ENCODE measurements around the gene GAREM1. TPM values are rescaled to one million over a fixed set of nuclear protein-coding genes. Genes with fewer than 3 reads are reported as not detected.

GAREM1 gene
- total RNA-seq, 1 donor from 2014 or later = 9.5 TPM

- no peak for DNase-seq (ENCODE audit: low spot score in 2 of 2, unreplicated experiment in 2 of 2)
- no peak for TF ChIP-seq CTCF (IDR thresholded peaks at IDR 0.05; ENCODE audit: unreplicated experiment)
- H3K36me3 Mint-ChIP-seq = no peaks in the 10 kb centered on the region
- no peak overlapping the region for H3K27ac Mint-ChIP-seq
- H3K9me3 Mint-ChIP-seq = no peaks in the 10 kb centered on the region
- no peak overlapping the region for H3K4me3 Mint-ChIP-seq
- no peaks in the 10 kb centered on the region for H3K27me3 Mint-ChIP-seq (ENCODE audit: low read depth)
- no peaks in the 10 kb centered on the region for H3K4me1 Mint-ChIP-seq
Observed at GRCh38 chr18:32317651-32318050, 153.0 kb downstream of the GAREM1 start.

GRCh38 chr18:32315881-32316280 lies 154.8 kb downstream of the GAREM1 start:
- no peak for DNase-seq (ENCODE audit: low spot score in 2 of 2, unreplicated experiment in 2 of 2)
- Mint-ChIP-seq H3K4me3 (no peak overlapping the region), H3K4me1 (no peaks in the 10 kb centered on the region), H3K9me3 (no peaks in the 10 kb centered on the region), H3K27ac (no peak overlapping the region), H3K36me3 (no peaks in the 10 kb centered on the region), H3K27me3 (ENCODE audit: low read depth) (no peaks in the 10 kb centered on the region)
- no peak for TF ChIP-seq CTCF (IDR thresholded peaks at IDR 0.05; ENCODE audit: unreplicated experiment)

- Mint-ChIP-seq H3K9me3 (no peaks in the 10 kb centered on the region), H3K4me3 (no peak overlapping the region), H3K36me3 (no peaks in the 10 kb centered on the region), H3K4me1 (peaks cover 4% of the 10 kb centered on the region), H3K27ac (no peak overlapping the region), H3K27me3 (ENCODE audit: low read depth) (no peaks in the 10 kb centered on the region)
- DNase-seq (ENCODE audit: low spot score in 2 of 2, unreplicated experiment in 2 of 2) = no peak
- TF ChIP-seq CTCF (IDR thresholded peaks at IDR 0.05; ENCODE audit: unreplicated experiment) = no peak
Observed at GRCh38 chr18:32310774-32311173, 159.9 kb downstream of the GAREM1 start.

- Mint-ChIP-seq H3K4me1 (peaks cover 4% of the 10 kb centered on the region), H3K9me3 (no peaks in the 10 kb centered on the region), H3K27ac (peak overlapping the region; percentile 6), H3K4me3 (no peak overlapping the region), H3K27me3 (ENCODE audit: low read depth) (no peaks in the 10 kb centered on the region), H3K36me3 (no peaks in the 10 kb centered on the region)
- TF ChIP-seq CTCF (IDR thresholded peaks at IDR 0.05; ENCODE audit: unreplicated experiment) = no peak
- no peak for DNase-seq (ENCODE audit: low spot score in 2 of 2, unreplicated experiment in 2 of 2)
Observed at GRCh38 chr18:32310101-32310500, 160.6 kb downstream of the GAREM1 start.

GRCh38 chr18:32308493-32309120 lies 162.1 kb downstream of the GAREM1 start:
- no peaks in the 10 kb centered on the region for H3K27me3 Mint-ChIP-seq (ENCODE audit: low read depth)
- no peaks in the 10 kb centered on the region for H3K9me3 Mint-ChIP-seq
- no peak for TF ChIP-seq CTCF (IDR thresholded peaks at IDR 0.05; ENCODE audit: unreplicated experiment)
- DNase-seq (ENCODE audit: low spot score in 2 of 2, unreplicated experiment in 2 of 2) = no peak
- H3K4me1 Mint-ChIP-seq = peaks cover 4% of the 10 kb centered on the region
- H3K36me3 Mint-ChIP-seq = no peaks in the 10 kb centered on the region
- H3K4me3 Mint-ChIP-seq = no peak overlapping the region
- H3K27ac Mint-ChIP-seq = no peak overlapping the region

- TF ChIP-seq CTCF (IDR thresholded peaks at IDR 0.05; ENCODE audit: unreplicated experiment) = no peak
- Mint-ChIP-seq H3K4me3 (no peak overlapping the region), H3K9me3 (no peaks in the 10 kb centered on the region), H3K27ac (peak overlapping the region; percentile 56), H3K27me3 (ENCODE audit: low read depth) (no peaks in the 10 kb centered on the region), H3K4me1 (peaks cover 8% of the 10 kb centered on the region), H3K36me3 (no peaks in the 10 kb centered on the region)
- DNase-seq (ENCODE audit: low spot score in 2 of 2, unreplicated experiment in 2 of 2) = no peak
Observed at GRCh38 chr18:32303400-32303799, 167.3 kb downstream of the GAREM1 start.

Measured in mesothelial cell of epicardium (in vitro differentiated cells).